GM23338 (cell line): Measurements from ENCODE around the gene NEK11. TPM values are rescaled to one million over a fixed set of nuclear protein-coding genes. Genes with fewer than 3 reads are reported as not detected.

Experiments used
- ATAC-seq: fragments of 200-7000 bp; cut with Tn5 transposase; 3 replicates; pipeline ENCODE4 v1.9.1; 2020
- DNase-seq: peaks from one replicate; pipeline ENCODE4 v3.0.0-alpha.2; 2015; ENCODE audit warnings: low spot score
- H2AFZ ChIP-seq: fragments of 200-600 bp; sonication (generic); 2 replicates; pipeline ENCODE4 v1.8.0; 2016; ENCODE audit warnings: antibody characterized with exemption, mild to moderate bottlenecking, moderate library complexity
- H3F3A ChIP-seq: fragments of 200-600 bp; sonication (generic); replicated peaks from 2 replicates; pipeline ENCODE4 v1.8.0; 2017; ENCODE audit warnings: antibody characterized with exemption, mixed run types, low read depth
- H3K27ac ChIP-seq: fragments of 200-600 bp; sonication (generic); 2 replicates; pipeline ENCODE4 v1.6.1; 2016; ENCODE audit warnings: low read depth
- H3K27me3 ChIP-seq: fragments of 200-600 bp; sonication (generic); 2 replicates; pipeline ENCODE4 v1.8.0; 2016; ENCODE audit warnings: mild to moderate bottlenecking, mixed run types, moderate library complexity; ENCODE audit not compliant: insufficient read depth
- H3K36me3 ChIP-seq: fragments of 200-600 bp; sonication (generic); 2 replicates; pipeline ENCODE4 v1.8.0; 2016; ENCODE audit warnings: mild to moderate bottlenecking; ENCODE audit not compliant: insufficient read depth
- H3K4me1 ChIP-seq: fragments of 200-600 bp; sonication (generic); 2 replicates; pipeline ENCODE4 v1.8.0; 2016; ENCODE audit warnings: mild to moderate bottlenecking, moderate library complexity; ENCODE audit not compliant: insufficient read depth
- H3K4me2 ChIP-seq: fragments of 200-600 bp; sonication (generic); 2 replicates; pipeline ENCODE4 v1.7.1; 2017; ENCODE audit warnings: mixed run types
- H3K4me3 ChIP-seq: fragments of 200-600 bp; sonication (generic); 2 replicates; pipeline ENCODE4 v1.6.1; 2016; ENCODE audit warnings: mixed run types
- H3K79me2 ChIP-seq: fragments of 200-600 bp; sonication (generic); replicated peaks from 2 replicates; pipeline ENCODE4 v1.8.0; 2017; ENCODE audit warnings: mild to moderate bottlenecking; ENCODE audit not compliant: insufficient read depth
- H3K9me2 ChIP-seq: fragments of 200-600 bp; sonication (generic); 2 replicates; pipeline ENCODE4 v1.8.0; 2017; ENCODE audit not compliant: insufficient read depth
- H4K20me1 ChIP-seq: fragments of 200-600 bp; sonication (generic); replicated peaks from 2 replicates; pipeline ENCODE4 v1.8.0; 2017; ENCODE audit warnings: mild to moderate bottlenecking; ENCODE audit not compliant: insufficient read depth
- H3K27ac Mint-ChIP-seq: 2 replicates; pipeline ENCODE4 v1.8.0; 2020; ENCODE audit warnings: inconsistent platforms, mild to moderate bottlenecking, moderate library complexity, mixed read lengths
- H3K27me3 Mint-ChIP-seq: 3 replicates; pipeline ENCODE4 v1.8.0; 2022; ENCODE audit warnings: low read depth, mild to moderate bottlenecking, moderate library complexity, mixed read lengths, inconsistent platforms; ENCODE audit not compliant: insufficient read depth, poor library complexity
- H3K36me3 Mint-ChIP-seq: 3 replicates; pipeline ENCODE4 v1.8.0; 2021; ENCODE audit warnings: low read depth, mild to moderate bottlenecking, inconsistent platforms, moderate library complexity, mixed read lengths
- H3K4me1 Mint-ChIP-seq: 3 replicates; pipeline ENCODE4 v1.8.0; 2020; ENCODE audit warnings: mild to moderate bottlenecking, inconsistent platforms, mixed read lengths
- H3K4me3 Mint-ChIP-seq: 3 replicates; pipeline ENCODE4 v1.8.0; 2021; ENCODE audit warnings: moderate library complexity, mild to moderate bottlenecking, inconsistent platforms, mixed read lengths
- H3K9me3 Mint-ChIP-seq: 3 replicates; pipeline ENCODE4 v1.8.0; 2020; ENCODE audit warnings: moderate library complexity, mild to moderate bottlenecking, inconsistent platforms, mixed read lengths
- CREB1 ChIP-seq: fragments of 250-450 bp; sonication (Bioruptor Pico); IDR thresholded peaks from 2 replicates; pipeline ENCODE4 v1.5.0; 2020; ENCODE audit warnings: low read depth, mild to moderate bottlenecking, moderate library complexity
- CTCF ChIP-seq, 2 experiments: fragments of 200-600 bp in 1 of 2; sonication (generic) in 1 of 2; conservative IDR thresholded peaks; 2 replicates each; pipeline versions ENCODE4 v1.5.1 to v1.6.1; 2016 to 2017; ENCODE audit warnings: antibody characterized with exemption in 2 of 2, low read depth in 2 of 2, mild to moderate bottlenecking in 2 of 2, moderate library complexity in 1 of 2
- ETS1 ChIP-seq: IDR thresholded peaks from 2 replicates; pipeline ENCODE4 v1.6.1; 2016; ENCODE audit warnings: antibody characterized with exemption
- EZH2 ChIP-seq: fragments of 200-600 bp; sonication (generic); IDR thresholded peaks from one replicate; pipeline ENCODE4 v1.8.0; 2017; ENCODE audit warnings: antibody characterized with exemption, mild to moderate bottlenecking, low read depth; ENCODE audit not compliant: unreplicated experiment
- EZH2phosphoT487 ChIP-seq: fragments of 200-600 bp; sonication (generic); IDR thresholded peaks from one replicate; pipeline ENCODE4 v1.8.1; 2018; ENCODE audit warnings: antibody characterized with exemption; ENCODE audit not compliant: unreplicated experiment
- JUNB ChIP-seq: IDR thresholded peaks from one replicate; pipeline ENCODE4 v1.6.1; 2016; ENCODE audit warnings: antibody characterized with exemption; ENCODE audit not compliant: unreplicated experiment
- NANOG ChIP-seq: IDR thresholded peaks from 2 replicates; pipeline ENCODE4 v1.6.1; 2016; ENCODE audit warnings: antibody characterized with exemption, borderline replicate concordance
- POLR2AphosphoS5 ChIP-seq: IDR thresholded peaks from 2 replicates; pipeline ENCODE4 v1.6.1; 2016; ENCODE audit warnings: antibody characterized with exemption, low read depth
- REST ChIP-seq: IDR thresholded peaks from one replicate; pipeline ENCODE4 v1.6.1; 2018; ENCODE audit warnings: antibody characterized with exemption; ENCODE audit not compliant: unreplicated experiment
- STAT1 ChIP-seq: IDR thresholded peaks from one replicate; pipeline ENCODE4 v1.6.1; 2016; ENCODE audit warnings: antibody characterized with exemption; ENCODE audit not compliant: unreplicated experiment
- ZNF114 ChIP-seq: fragments of 250-450 bp; sonication (Bioruptor Pico); IDR thresholded peaks from 2 replicates; pipeline ENCODE4 v1.5.0; 2020; ENCODE audit warnings: mild to moderate bottlenecking, moderate library complexity
- ZNF331 ChIP-seq: fragments of 250-450 bp; sonication (Bioruptor Pico); IDR thresholded peaks from 2 replicates; pipeline ENCODE4 v1.5.0; 2020; ENCODE audit warnings: low read depth, mild to moderate bottlenecking, moderate library complexity
- ZNF462 ChIP-seq: fragments of 250-450 bp; sonication (Bioruptor Pico); IDR thresholded peaks from 2 replicates; pipeline ENCODE4 v1.5.0; 2020; ENCODE audit warnings: mild to moderate bottlenecking, moderate library complexity
- polyA plus RNA-seq: library from polyadenylated mRNA; unstranded; fragments of >200 nt; fragmentation: Nextera tagmentation; extraction: Ambion mirVana; gene quantifications from 2 replicates; pipeline ENCODE4 v1.2.1, GENCODE V29; 2016
- total RNA-seq: library from RNA; depleted of rRNA; stranded (reverse); fragments of >200 nt; shearing (Covaris generic); gene quantifications from 2 replicates; pipeline ENCODE4 v1.2.3, GENCODE V29; 2014

The NEK11 gene
- total and polyA plus RNA-seq, 2 experiments from 2014 or later, result 0.80 to 1.1 TPM

- ATAC-seq, result no peak
- Histone ChIP-seq H3K79me2 (no peaks in the 10 kb centered on the region), H3K36me3 (no peaks in the 10 kb centered on the region), H3K27me3 (no peaks in the 10 kb centered on the region), H4K20me1 (no peaks in the 10 kb centered on the region), H3K4me2 (no peak overlapping the region), H3F3A (no peaks in the 10 kb centered on the region), H3K9me2 (no peaks in the 10 kb centered on the region), H3K27ac (no peak overlapping the region), H3K4me1 (peaks cover 11% of the 10 kb centered on the region), H3K4me3 (no peak overlapping the region), H2AFZ (no peak overlapping the region)
- TF ChIP-seq JUNB (no peak), EZH2 (no peak), EZH2phosphoT487 (no peak), ZNF462 (CRISPR knock-in tag) (no peak), NANOG (no peak), ZNF331 (CRISPR knock-in tag) (no peak), CREB1 (CRISPR knock-in tag) (no peak), STAT1 (no peak), ETS1 (no peak), ZNF114 (CRISPR knock-in tag) (no peak), POLR2AphosphoS5 (no peak), CTCF (conservative IDR thresholded peaks at IDR 0.05; ENCODE audit: low read depth in 2 of 2) (no peak), REST (no peak)
- no peak for DNase-seq
- H3K4me3 Mint-ChIP-seq, result no peak overlapping the region
- H3K27ac Mint-ChIP-seq, result no peak overlapping the region
- no peaks in the 10 kb centered on the region for H3K36me3 Mint-ChIP-seq
- H3K27me3 Mint-ChIP-seq, result no peaks in the 10 kb centered on the region
- H3K4me1 Mint-ChIP-seq, result peaks cover 17% of the 10 kb centered on the region
- no peaks in the 10 kb centered on the region for H3K9me3 Mint-ChIP-seq
Measured at GRCh38 chr3:131082246-131082645, 55.6 kb downstream of the NEK11 start.
